GM18907 (cell line): ENCODE measurements around the gene GAS2.
A peak's percentile ranks its signal among the peaks of the same experiment; 100 is the strongest.

Experiments used
- ATAC-seq: cut with Tn5 transposase; IDR thresholded peaks from one replicate; pipeline ENCODE4 v1.9.1; 2021; ENCODE audit warnings: mild to moderate bottlenecking, moderate library complexity; ENCODE audit not compliant: unreplicated experiment

Gene GAS2

GRCh38 chr11:22671751-22672150, 5.3 kb downstream of the GAS2 start:
- ATAC-seq = no peak

- ATAC-seq = no peak
These were observed 8.3 kb downstream of the GAS2 start for GRCh38 chr11:22674470-22675439.

GRCh38 chr11:22677153-22677903, 10.9 kb downstream of the GAS2 start:
- ATAC-seq = no peak

- ATAC-seq = no peak
These were observed 14.2 kb downstream of the GAS2 start for GRCh38 chr11:22680628-22681027.

GRCh38 chr11:22681281-22681812, 14.9 kb downstream of the GAS2 start:
- ATAC-seq = peak; percentile 76

GRCh38 chr11:22684082-22684481, 17.7 kb downstream of the GAS2 start:
- ATAC-seq = no peak

- ATAC-seq = no peak
These were observed 18.7 kb downstream of the GAS2 start for GRCh38 chr11:22685111-22685510.

- ATAC-seq = no peak
These were observed 22.5 kb downstream of the GAS2 start for GRCh38 chr11:22688914-22689313.

- ATAC-seq = no peak
These were observed 23.8 kb downstream of the GAS2 start for GRCh38 chr11:22690257-22690656.

GRCh38 chr11:22690871-22691270, 24.5 kb downstream of the GAS2 start:
- no peak for ATAC-seq

GRCh38 chr11:22699388-22699787, 33.0 kb downstream of the GAS2 start:
- ATAC-seq = peak; percentile 76

- ATAC-seq = no peak
These were observed 35.6 kb downstream of the GAS2 start for GRCh38 chr11:22702031-22702430.

GRCh38 chr11:22703040-22703439, 36.6 kb downstream of the GAS2 start:
- ATAC-seq = peak; percentile 61

GRCh38 chr11:22703591-22703990, 37.2 kb downstream of the GAS2 start:
- ATAC-seq = no peak

GRCh38 chr11:22707119-22707899, 40.9 kb downstream of the GAS2 start:
- ATAC-seq = no peak

- no peak for ATAC-seq
These were observed 44.8 kb downstream of the GAS2 start for GRCh38 chr11:22711071-22711770.

- ATAC-seq = no peak
These were observed 45.5 kb downstream of the GAS2 start for GRCh38 chr11:22711880-22712279.

- no peak for ATAC-seq
These were observed 46.9 kb downstream of the GAS2 start for GRCh38 chr11:22713336-22713735.

- no peak for ATAC-seq
These were observed 49.6 kb downstream of the GAS2 start for GRCh38 chr11:22715971-22716370.

- ATAC-seq = no peak
These were observed 54.0 kb downstream of the GAS2 start for GRCh38 chr11:22720457-22720856.
